ENCODE measurements around the gene LRRC10B.
A peak's percentile ranks its signal among the peaks of the same experiment; 100 is the strongest.

LRRC10B gene

GRCh38 chr11:61510166-61510919 is 1.8 kb downstream of the LRRC10B start:
- DNase-seq, result no peak

GRCh38 chr11:61510974-61511373 is 2.4 kb downstream of the LRRC10B start:
- no peak for DNase-seq

- DNase-seq, result no peak
These were observed 2.8 kb downstream of the LRRC10B start for GRCh38 chr11:61511383-61511782.

- DNase-seq, result no peak
These were observed 3.9 kb downstream of the LRRC10B start for GRCh38 chr11:61512435-61512834.

- DNase-seq, result no peak
These were observed 4.7 kb downstream of the LRRC10B start for GRCh38 chr11:61513143-61513765.

GRCh38 chr11:61514050-61514917 is 5.7 kb downstream of the LRRC10B start:
- no peak for DNase-seq

DNA sequence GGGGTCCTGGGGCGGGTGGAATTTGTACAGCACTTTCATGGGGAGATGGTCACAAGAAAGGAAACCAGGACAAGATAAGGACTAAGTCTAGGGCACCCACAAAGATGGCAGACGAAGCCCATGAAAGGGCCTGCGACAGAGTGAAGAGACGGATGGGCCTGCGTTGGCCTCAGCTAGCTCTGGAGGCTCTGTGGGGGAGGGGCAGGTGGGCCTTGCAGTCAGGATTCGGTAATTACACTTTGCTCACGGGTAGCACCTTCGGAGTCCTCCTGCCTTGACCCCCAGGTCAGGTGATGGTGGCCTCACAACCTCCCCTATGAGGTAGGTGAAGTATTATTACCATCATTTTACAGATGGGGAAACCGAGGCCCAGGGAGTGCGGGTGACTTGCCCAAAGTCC is 7.1 kb downstream of the LRRC10B start:
- DNase-seq, result no peak

GRCh38 chr11:61516191-61516590 is 7.6 kb downstream of the LRRC10B start:
- no peak for DNase-seq

GRCh38 chr11:61516675-61517572 is 8.4 kb downstream of the LRRC10B start:
- peak; percentile 61 for DNase-seq

DNA sequence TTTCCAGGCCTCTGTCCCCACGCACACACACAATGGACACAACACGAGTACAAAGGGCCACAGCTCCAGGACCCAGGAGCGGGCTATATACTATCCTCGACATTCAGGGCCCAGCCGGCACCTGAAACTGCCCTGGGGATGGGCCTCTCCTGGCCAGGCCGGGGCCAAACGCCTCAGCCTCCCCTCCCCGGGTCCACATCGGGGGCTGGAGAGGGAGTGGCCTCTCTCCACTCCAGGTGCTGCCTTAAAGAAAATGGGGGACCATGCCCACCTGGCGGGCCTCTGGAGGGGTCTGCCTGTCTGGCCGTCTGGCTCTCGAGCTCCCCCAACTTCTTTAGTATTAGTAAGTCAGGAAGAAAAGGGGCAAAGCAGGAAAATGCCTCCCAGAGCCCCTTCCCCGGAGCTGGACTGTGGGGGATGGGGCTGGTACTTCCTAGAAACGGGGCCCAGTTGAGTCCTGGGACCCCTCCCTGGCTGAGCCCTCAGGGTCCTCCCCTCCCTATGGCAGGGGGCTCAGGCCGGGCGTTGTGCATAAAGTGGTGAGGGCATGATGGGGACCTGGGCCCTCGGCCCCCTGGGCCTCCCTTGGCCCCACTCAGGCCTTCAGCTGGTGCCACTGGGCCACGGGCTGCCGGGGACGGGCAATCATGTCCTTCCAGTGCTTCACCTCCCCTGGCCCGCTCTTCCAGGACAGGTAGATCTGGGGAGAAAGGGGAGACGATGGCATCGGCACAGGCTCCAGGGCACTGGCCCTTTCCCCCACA is 9.7 kb downstream of the LRRC10B start:
- DNase-seq, result no peak

- DNase-seq, result no peak
These were observed 14.3 kb downstream of the LRRC10B start for GRCh38 chr11:61522881-61523280.

DNA sequence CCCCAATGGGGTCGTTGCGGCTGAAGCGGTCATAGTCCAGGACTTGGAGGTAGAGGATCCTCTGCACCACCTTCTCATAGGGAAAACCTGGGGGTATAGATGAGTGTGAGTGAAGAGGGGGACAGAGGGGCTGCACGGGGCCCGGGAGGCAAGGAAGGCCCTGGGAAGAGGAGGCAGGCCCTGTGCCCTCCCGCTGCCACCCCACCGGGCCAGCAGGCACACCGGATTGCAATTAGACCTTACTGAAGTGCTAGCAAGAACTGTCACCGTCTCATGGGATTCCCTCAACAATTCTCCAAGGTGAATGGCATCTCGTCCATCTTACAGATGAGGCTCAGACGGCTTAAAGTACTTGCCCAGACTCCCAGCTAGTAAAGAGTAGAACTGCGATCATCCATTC is 15.9 kb downstream of the LRRC10B start:
- no peak for DNase-seq

- DNase-seq, result no peak
These were observed 16.5 kb downstream of the LRRC10B start for GRCh38 chr11:61524963-61525587.

DNA sequence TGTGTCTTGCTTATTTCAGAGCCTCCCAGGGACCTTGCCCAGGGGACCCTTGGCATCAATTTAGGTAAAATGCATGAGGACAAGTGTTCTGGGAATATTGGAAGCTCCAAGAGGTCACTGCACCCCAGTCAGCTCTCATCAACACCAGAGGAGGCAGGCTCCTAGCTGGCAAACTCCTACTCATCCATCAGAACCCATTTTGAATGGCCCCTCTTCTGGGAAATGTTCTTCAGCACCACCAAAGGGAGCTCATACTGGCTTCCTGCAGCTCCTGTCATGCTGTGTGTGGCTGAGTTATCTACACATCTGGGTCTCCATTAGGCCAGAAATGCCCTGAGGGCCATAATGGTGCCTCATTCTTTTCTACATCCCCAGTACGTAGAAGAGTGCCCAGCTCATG is 17.7 kb downstream of the LRRC10B start:
- no peak for DNase-seq

DNA sequence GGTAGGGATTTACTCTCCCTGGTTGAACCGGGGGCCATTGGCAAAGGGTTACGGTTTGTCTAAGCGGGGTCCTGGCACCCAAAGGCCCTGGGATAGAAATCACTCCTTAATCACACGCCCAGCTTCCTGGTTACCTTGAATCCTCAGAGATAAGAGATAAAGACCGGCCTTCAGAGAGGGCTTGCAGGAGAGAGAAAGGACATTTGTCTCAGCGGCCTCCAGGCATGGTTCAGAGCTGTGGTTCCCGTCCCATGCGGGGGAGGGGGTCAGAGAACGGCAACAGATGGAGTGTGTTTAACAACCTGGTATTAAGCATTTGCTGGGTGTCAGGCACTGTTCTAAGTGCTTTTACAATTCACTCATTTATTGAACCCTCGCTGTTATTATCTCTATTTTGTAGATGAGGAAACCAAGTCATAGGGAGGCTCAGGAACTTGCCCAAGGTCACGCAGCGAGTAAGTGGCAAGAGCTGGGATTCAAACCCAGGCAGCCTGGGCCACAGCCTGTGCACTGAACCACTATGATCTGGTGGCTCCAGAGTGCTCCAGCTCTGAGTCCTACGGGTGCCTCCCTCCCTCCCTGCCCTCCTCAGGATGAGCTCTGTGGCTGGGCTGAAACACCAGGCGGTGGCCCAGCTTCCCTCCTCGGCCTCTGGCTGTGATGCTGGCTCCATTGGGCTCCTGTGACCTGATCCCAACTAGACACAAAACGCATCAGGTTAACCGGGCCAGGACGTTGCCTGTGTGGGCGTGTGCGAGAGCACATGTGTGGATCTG is 18.6 kb downstream of the LRRC10B start:
- DNase-seq, result no peak

DNA sequence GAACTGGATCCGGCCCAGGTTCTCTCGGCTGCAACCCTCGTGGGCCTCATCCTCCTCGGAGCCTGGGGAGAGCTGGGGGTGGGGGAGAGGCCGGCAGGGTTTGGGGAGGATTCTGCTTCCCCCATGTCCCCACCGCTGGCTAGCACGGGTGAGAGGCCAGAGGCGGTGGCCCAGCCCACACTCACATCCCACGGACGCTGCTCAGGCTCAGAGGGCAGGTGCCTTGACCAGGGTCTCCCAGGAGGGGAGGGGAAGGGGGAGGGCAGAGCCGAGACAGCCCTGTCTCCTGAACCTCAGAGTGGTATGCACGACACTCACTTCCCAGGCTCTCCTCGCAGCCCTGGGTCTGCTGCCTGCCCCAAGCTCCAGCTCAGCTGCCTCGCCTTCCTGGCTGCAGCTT is 19.6 kb downstream of the LRRC10B start:
- no peak for DNase-seq

GRCh38 chr11:61529537-61530225 is 21.1 kb downstream of the LRRC10B start:
- DNase-seq, result no peak

DNA sequence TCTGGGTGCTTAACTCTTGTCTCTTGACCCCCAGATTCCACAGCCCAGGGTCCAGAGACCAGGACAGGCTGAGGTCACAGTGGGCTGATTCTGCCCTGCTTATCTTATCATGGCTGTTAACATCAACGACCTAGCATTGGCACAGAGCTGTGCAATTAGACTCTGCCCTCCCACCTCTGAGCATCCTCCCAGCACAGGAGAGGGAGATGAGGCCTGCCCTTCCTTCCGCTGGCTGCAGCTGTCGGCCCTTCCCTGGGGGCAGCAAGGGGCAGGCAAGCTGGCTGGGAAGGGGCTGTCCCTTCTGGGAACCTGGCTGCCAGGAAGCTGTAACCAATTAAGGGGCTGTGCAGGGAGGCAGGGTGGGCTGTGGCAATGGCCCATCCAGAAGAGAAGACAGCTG is 22.5 kb downstream of the LRRC10B start:
- DNase-seq, result no peak

DNA sequence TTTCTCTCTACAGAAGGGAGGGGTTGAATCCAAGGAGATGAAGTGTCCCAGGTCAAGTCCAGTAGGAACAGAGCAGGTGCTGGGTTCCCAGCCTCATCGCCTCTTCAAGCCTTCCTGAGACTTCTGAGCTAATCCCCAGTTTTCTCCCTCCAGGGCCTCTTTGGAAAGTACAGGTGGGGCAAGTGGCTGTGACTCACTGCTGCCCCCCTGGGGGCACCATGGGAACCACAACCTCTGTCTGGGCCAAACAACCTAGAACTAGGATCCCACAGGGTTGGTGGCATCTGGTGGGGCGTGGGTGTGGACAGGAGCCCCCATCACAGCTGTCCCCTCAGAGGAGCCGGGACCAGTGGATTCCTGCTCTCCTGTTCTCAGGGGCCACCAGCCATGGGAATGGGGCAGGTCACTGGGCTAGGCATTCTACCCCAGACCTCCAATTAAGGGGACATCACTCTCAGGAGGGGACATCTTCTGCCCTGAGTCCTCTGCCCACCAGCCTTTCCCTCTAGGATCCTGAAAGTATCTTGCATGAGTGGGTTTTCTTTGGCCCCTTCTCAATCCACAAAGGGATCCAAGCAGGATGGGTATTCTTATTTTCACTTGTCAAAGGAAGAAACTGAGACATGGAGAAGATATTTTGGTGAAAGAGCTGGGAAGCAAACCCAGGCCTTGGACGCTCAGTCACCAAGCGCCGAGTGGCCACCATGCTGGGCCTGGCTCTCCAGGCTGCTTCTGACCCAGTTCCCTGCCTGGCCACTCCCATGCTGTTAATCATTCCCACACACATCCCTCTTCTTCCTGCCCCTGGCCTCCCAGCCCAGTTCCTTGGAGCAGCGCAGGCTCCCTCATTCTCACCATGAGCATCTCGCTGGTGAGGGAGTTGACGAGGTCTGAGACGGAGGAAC is 23.8 kb downstream of the LRRC10B start:
- DNase-seq, result peak; percentile 15
